Right atrium auricular region (tissue), 2 donors: ENCODE results near the gene SPACA1. TPM values are rescaled to one million over a fixed set of nuclear protein-coding genes. Genes with fewer than 3 reads are reported as not detected.

Experiments used
- DNase-seq: peaks from one replicate; pipeline ENCODE4 v3.0.0-alpha.2; 2019; ENCODE audit warnings: low spot score
- H3K27ac ChIP-seq, 2 donors: fragments of 200-600 bp; sonication (generic); 1 replicate in 1 of 2; 2 replicates in 1 of 2; pipeline ENCODE4 v1.5.1; 2016 to 2019
- H3K27me3 ChIP-seq, 2 donors: fragments of 200-600 bp; sonication (generic); one replicate each; pipeline versions ENCODE4 v1.5.1 to v1.6.0; 2017 to 2019
- H3K36me3 ChIP-seq: fragments of 200-600 bp; sonication (generic); one replicate; pipeline ENCODE4 v1.5.1; 2016
- H3K4me1 ChIP-seq, 2 donors: fragments of 200-600 bp; sonication (generic); one replicate each; pipeline versions ENCODE4 v1.5.1 to v1.6.0; 2017 to 2019
- H3K4me3 ChIP-seq, 2 donors: fragments of 200-600 bp; sonication (generic); 1 replicate in 1 of 2; 2 replicates in 1 of 2; pipeline ENCODE4 v1.5.1; 2017 to 2019; ENCODE audit warnings: mild to moderate bottlenecking in 1 of 2, moderate library complexity in 1 of 2
- H3K9me3 ChIP-seq, 2 donors: fragments of 200-600 bp; sonication (generic); one replicate each; pipeline ENCODE4 v1.5.1; 2019
- total RNA-seq, 2 donors: library from RNA; depleted of rRNA; stranded (reverse); fragments of >200 nt; gene quantifications; one replicate each; pipeline ENCODE4 v1.1.0, GENCODE V29; 2016
- TF ChIP-seq, protein P1 (sequence below), 2 donors: fragments of 200-600 bp; sonication (generic); IDR thresholded peaks; one replicate each; pipeline ENCODE4 v1.5.1; 2019; ENCODE audit warnings: antibody characterized with exemption in 2 of 2

SPACA1 gene
- total RNA-seq, 2 donors from 2014 or later = not detected

DNA sequence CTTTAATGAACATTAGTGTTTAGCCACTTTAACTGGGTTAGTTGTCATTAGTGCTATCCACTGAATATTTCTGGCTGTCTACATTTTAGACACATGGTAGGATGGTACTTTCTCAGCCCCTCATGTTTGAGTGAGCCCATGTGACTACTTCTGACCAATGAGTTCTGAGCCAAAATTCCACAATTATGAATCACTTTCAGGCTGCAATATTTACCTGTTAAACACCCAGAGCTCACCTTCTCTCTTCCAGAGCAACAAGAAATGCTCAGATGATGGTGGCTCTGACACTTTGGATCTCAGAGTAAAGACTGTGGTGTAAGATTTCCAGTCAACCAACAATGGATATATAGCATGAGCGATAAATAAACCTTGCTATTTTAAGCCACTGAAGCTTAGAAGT lies 24.8 kb downstream of the SPACA1 start:
- H3K36me3 ChIP-seq = no peaks in the 10 kb centered on the region
- no peak overlapping the region for H3K27ac ChIP-seq
- TF ChIP-seq, protein P1, sequence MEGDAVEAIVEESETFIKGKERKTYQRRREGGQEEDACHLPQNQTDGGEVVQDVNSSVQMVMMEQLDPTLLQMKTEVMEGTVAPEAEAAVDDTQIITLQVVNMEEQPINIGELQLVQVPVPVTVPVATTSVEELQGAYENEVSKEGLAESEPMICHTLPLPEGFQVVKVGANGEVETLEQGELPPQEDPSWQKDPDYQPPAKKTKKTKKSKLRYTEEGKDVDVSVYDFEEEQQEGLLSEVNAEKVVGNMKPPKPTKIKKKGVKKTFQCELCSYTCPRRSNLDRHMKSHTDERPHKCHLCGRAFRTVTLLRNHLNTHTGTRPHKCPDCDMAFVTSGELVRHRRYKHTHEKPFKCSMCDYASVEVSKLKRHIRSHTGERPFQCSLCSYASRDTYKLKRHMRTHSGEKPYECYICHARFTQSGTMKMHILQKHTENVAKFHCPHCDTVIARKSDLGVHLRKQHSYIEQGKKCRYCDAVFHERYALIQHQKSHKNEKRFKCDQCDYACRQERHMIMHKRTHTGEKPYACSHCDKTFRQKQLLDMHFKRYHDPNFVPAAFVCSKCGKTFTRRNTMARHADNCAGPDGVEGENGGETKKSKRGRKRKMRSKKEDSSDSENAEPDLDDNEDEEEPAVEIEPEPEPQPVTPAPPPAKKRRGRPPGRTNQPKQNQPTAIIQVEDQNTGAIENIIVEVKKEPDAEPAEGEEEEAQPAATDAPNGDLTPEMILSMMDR (IDR thresholded peaks at IDR 0.05) = no peak
- no peaks in the 10 kb centered on the region for H3K4me1 ChIP-seq
- peaks cover 0 to 4% of the 10 kb centered on the region in 2 donors for H3K9me3 ChIP-seq
- DNase-seq = no peak
- H3K27me3 ChIP-seq = no peaks in the 10 kb centered on the region
- H3K4me3 ChIP-seq = no peak overlapping the region

DNA sequence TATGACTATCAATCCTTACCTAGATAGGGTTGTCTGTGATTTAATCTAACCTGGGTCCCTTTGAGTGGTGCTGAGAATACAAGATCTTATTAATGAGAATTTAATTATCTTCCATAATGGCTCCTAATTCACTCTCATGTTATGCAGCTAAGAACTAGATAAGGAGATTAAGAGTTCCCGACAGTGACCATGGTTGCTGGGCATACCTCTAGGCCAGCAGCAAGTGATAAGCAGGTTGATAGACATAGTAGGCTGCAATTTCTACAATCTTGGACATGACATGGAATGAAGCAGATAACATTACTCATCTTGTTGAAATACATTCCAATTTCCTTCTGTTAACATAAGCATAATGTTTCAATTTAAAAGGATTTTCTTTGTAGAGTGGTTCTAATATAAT lies 27.1 kb downstream of the SPACA1 start:
- H3K36me3 ChIP-seq = no peaks in the 10 kb centered on the region
- H3K27ac ChIP-seq = no peak overlapping the region
- no peaks in the 10 kb centered on the region for H3K9me3 ChIP-seq
- H3K27me3 ChIP-seq = no peaks in the 10 kb centered on the region
- no peak overlapping the region for H3K4me3 ChIP-seq
- no peak for DNase-seq
- no peaks in the 10 kb centered on the region for H3K4me1 ChIP-seq
- TF ChIP-seq, protein P1 (IDR thresholded peaks at IDR 0.05) = no peak

DNA sequence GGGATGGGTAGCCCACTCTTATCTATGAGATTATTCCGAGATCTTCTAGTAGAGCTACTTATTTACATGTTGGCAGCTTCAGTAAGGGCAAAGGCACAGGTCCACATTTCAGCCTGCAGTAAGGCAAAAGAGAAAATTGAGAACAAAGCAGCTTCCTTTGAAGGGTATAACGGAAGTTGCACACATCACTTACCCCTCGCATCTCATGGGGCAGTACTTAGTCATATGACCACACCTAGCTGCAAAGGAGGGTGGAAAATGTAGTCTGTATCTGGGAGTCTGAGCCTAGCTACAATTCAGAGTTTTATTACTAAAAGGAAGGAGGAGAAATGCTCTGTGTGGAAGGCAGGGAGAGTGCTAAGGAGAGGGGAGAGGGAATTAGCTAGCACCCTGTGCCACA lies 29.7 kb downstream of the SPACA1 start:
- H3K36me3 ChIP-seq = no peaks in the 10 kb centered on the region
- TF ChIP-seq, protein P1 (IDR thresholded peaks at IDR 0.05) = no peak

GRCh38 chr6:88086792-88087191 lies 39.2 kb downstream of the SPACA1 start:
- TF ChIP-seq, protein P1 (IDR thresholded peaks at IDR 0.05) = no peak

More for the DNA sequence above, 29.7 kb downstream of the SPACA1 start:
- Histone ChIP-seq H3K4me1 (no peaks in the 10 kb centered on the region), H3K4me3 (no peak overlapping the region), H3K9me3 (no peaks in the 10 kb centered on the region), H3K27me3 (no peaks in the 10 kb centered on the region), H3K27ac (no peak overlapping the region)
- no peak for DNase-seq

DNA sequence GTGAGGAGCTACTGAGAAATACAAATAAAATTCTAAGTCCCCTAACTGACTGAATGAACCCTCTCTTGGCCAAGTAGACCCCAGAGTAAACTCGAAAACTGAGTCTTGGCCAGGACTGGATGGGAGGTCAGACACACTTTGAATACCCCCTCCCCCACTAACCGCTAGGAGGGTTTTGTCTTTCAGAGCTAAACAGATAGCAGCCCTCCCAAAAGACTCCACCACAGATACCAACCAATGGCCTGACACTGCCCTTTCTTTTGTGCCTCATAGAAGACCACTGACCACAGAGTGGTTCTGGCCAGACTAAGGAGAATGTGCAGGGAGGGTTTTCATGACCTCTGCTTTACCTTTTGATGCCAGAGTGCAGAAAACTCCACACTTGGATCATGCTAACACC lies 42.1 kb downstream of the SPACA1 start:
- Histone ChIP-seq H3K36me3 (no peaks in the 10 kb centered on the region), H3K27ac (no peak overlapping the region), H3K27me3 (no peaks in the 10 kb centered on the region), H3K4me1 (no peaks in the 10 kb centered on the region), H3K9me3 (no peaks in the 10 kb centered on the region), H3K4me3 (no peak overlapping the region)
- TF ChIP-seq, protein P1 (IDR thresholded peaks at IDR 0.05) = no peak
- DNase-seq = no peak

More at GRCh38 chr6:88086792-88087191, 39.2 kb downstream of the SPACA1 start:
- no peaks in the 10 kb centered on the region for H3K36me3 ChIP-seq
- no peaks in the 10 kb centered on the region for H3K4me1 ChIP-seq
- H3K27me3 ChIP-seq = no peaks in the 10 kb centered on the region
- no peaks in the 10 kb centered on the region for H3K9me3 ChIP-seq
- no peak for DNase-seq
- no peak overlapping the region for H3K27ac ChIP-seq
- no peak overlapping the region for H3K4me3 ChIP-seq

GRCh38 chr6:88105741-88106340 lies 58.2 kb downstream of the SPACA1 start:
- no peaks in the 10 kb centered on the region for H3K9me3 ChIP-seq
- H3K4me3 ChIP-seq = no peak overlapping the region
- no peak for DNase-seq
- no peaks in the 10 kb centered on the region for H3K27me3 ChIP-seq
- H3K27ac ChIP-seq = no peak overlapping the region
- TF ChIP-seq, protein P1 (IDR thresholded peaks at IDR 0.05) = no peak
- H3K4me1 ChIP-seq = no peaks in the 10 kb centered on the region
- no peaks in the 10 kb centered on the region for H3K36me3 ChIP-seq
